ENCODE data around the gene SLC25A1.

- no peak for TF ChIP-seq CTCF (IDR thresholded peaks at IDR 0.05)
- TF ChIP-seq EZH2phosphoT487 (IDR thresholded peaks at IDR 0.05; ENCODE audit: borderline replicate concordance, low read depth), result no peak
- no peak for TF ChIP-seq REST (IDR thresholded peaks at IDR 0.05; ENCODE audit: low read depth, low read length)
Measured at GRCh38 chr22:19226428-19226827, 47.9 kb upstream of the SLC25A1 start.
